Measurements from ENCODE around the gene MAPT. TPM values are rescaled to one million over a fixed set of nuclear protein-coding genes. Genes with fewer than 3 reads are reported as not detected.
A peak's percentile ranks its signal among the peaks of the same experiment; 100 is the strongest.

MAPT gene
- total and polyA plus RNA-seq, 2 of the 13 experiments (the other 11 are each of a cell fraction or from before 2014, with no cell fraction given) = 2.1 to 2.8 TPM

GRCh38 chr17:45935197-45935709 lies 40.9 kb downstream of the MAPT start (continued):
- TF ChIP-seq ZNF318 (CRISPR knock-in tag; IDR thresholded peaks at IDR 0.05) = no peak
- TF ChIP-seq RNF2 (conservative IDR thresholded peaks at IDR 0.05; ENCODE audit: low read depth) = no peak
- peak; percentile 60; the same call in 1 of the 2 replicates for TF ChIP-seq SP5 (CRISPR knock-in tag; IDR thresholded peaks at IDR 0.05; ENCODE audit: borderline replicate concordance, low read depth)
- TF ChIP-seq ZNF580 (CRISPR knock-in tag; IDR thresholded peaks at IDR 0.05; ENCODE audit: borderline replicate concordance, low read depth) = peak; percentile 57; the same call in 1 of the 2 replicates
- no peak for TF ChIP-seq TBX2 (CRISPR knock-in tag; IDR thresholded peaks at IDR 0.05; ENCODE audit: borderline replicate concordance)
- TF ChIP-seq ZNF121 (CRISPR knock-in tag; IDR thresholded peaks at IDR 0.05) = no peak
- TF ChIP-seq TCF12 (IDR thresholded peaks at IDR 0.05) = no peak
- no peak for TF ChIP-seq TCF12 (CRISPR knock-in tag; IDR thresholded peaks at IDR 0.05)
- no peak for TF ChIP-seq ZNF292 (CRISPR knock-in tag; IDR thresholded peaks at IDR 0.05; ENCODE audit: borderline replicate concordance, low read depth)
- TF ChIP-seq ARID2 (CRISPR knock-in tag; IDR thresholded peaks at IDR 0.05; ENCODE audit: borderline replicate concordance) = no peak
- no peak for TF ChIP-seq BRD4 (CRISPR knock-in tag; IDR thresholded peaks at IDR 0.05)
- no peak for TF ChIP-seq ZFX (CRISPR knock-in tag; IDR thresholded peaks at IDR 0.05; ENCODE audit: low read depth)
- no peak for TF ChIP-seq MTA1 (CRISPR knock-in tag; IDR thresholded peaks at IDR 0.05; ENCODE audit: borderline replicate concordance)
- no peak for TF ChIP-seq ARNT (IDR thresholded peaks at IDR 0.05)
- peak; percentile 13; the same call in 1 of the 2 replicates for TF ChIP-seq ZNF44 (CRISPR knock-in tag; IDR thresholded peaks at IDR 0.05)
- TF ChIP-seq CHD2 (IDR thresholded peaks at IDR 0.05; ENCODE audit: low read depth, low read length) = no peak
- TF ChIP-seq MAFF (IDR thresholded peaks at IDR 0.05; ENCODE audit: low read depth, low read length) = no peak
- no peak for TF ChIP-seq BCL6 (CRISPR knock-in tag; IDR thresholded peaks at IDR 0.05)
- no peak for TF ChIP-seq SMAD9 (CRISPR knock-in tag; IDR thresholded peaks at IDR 0.05)
- TF ChIP-seq ZBED4 (CRISPR knock-in tag; IDR thresholded peaks at IDR 0.05; ENCODE audit: borderline replicate concordance) = 0 out of 2 replicates have a peak, but pooled peaks have one; percentile 4

Data from HepG2 (cell line).